Prostate gland (tissue), 2 donors: Measurements from ENCODE around the gene OSBPL1A. TPM values are rescaled to one million over a fixed set of nuclear protein-coding genes. Genes with fewer than 3 reads are reported as not detected.

ENCODE experiments used
- DNase-seq: peaks from one replicate; pipeline ENCODE4 v3.0.0-alpha.2; 2019; ENCODE audit warnings: low spot score
- H3K27ac ChIP-seq, 2 donors: fragments of 200-600 bp; sonication (generic); 2 replicates each; pipeline ENCODE4 v1.5.1; 2017 to 2019
- H3K27me3 ChIP-seq: fragments of 200-600 bp; sonication (generic); replicated peaks from 2 replicates; pipeline ENCODE4 v1.5.1; 2019; ENCODE audit not compliant: insufficient read depth
- H3K36me3 ChIP-seq, 2 donors: fragments of 200-600 bp; sonication (generic); 1 replicate in 1 of 2; 2 replicates in 1 of 2; pipeline versions ENCODE4 v1.5.1 to v1.8.1; 2017 to 2019
- H3K4me1 ChIP-seq: fragments of 200-600 bp; sonication (generic); replicated peaks from 2 replicates; pipeline ENCODE4 v1.5.1; 2019
- H3K4me3 ChIP-seq, 2 donors: fragments of 200-600 bp; sonication (generic); 2 replicates each; pipeline ENCODE4 v1.5.1; 2017 to 2019
- H3K9me3 ChIP-seq: fragments of 200-600 bp; sonication (generic); 2 replicates; pipeline ENCODE4 v1.5.1; 2017
- CTCF ChIP-seq, 4 experiments: fragments of 200-600 bp in 2 of 4; fragments of 450-650 bp in 2 of 4; sonication (generic) in 2 of 4; IDR thresholded peaks; 1 replicate in 3 of 4; 2 replicates in 1 of 4; pipeline ENCODE4 v1.5.1; 2016 to 2019; ENCODE audit warnings: antibody characterized with exemption in 4 of 4, mild to moderate bottlenecking in 2 of 4, moderate library complexity in 2 of 4
- POLR2A ChIP-seq: fragments of 450-650 bp; IDR thresholded peaks from one replicate; pipeline ENCODE4 v1.6.1; 2016; ENCODE audit warnings: antibody characterized with exemption, mild to moderate bottlenecking
- POLR2AphosphoS5 ChIP-seq: sonication (generic); formaldehyde crosslinking; IDR thresholded peaks from one replicate; pipeline ENCODE4 v1.6.1; 2017; ENCODE audit warnings: antibody characterized with exemption
- WGBS: methylation state at CpG from one replicate; pipeline ENCODE4 v1.1.5; 2018; 5-methylcytosine and 5-hydroxymethylcytosine counted together
- intact Hi-C: fragments of 100-400 bp; cut with DNase I; formaldehyde crosslinking; loops from one replicate; pipeline ENCODE4 v1.14.2; 2022
- total RNA-seq, 2 donors: library from RNA; depleted of rRNA; stranded (reverse); fragments of >200 nt; gene quantifications; one replicate each; pipeline ENCODE4 v1.1.0, GENCODE V29; 2016

The OSBPL1A gene
- total RNA-seq, 2 donors from 2014 or later, result 33.7 to 39.1 TPM

- no peak for DNase-seq
- H3K36me3 ChIP-seq, result no peaks in the 10 kb centered on the region
- TF ChIP-seq POLR2AphosphoS5 (no peak), CTCF (IDR thresholded peaks at IDR 0.05) (no peak), POLR2A (no peak)
- 75% methylated on average over 2 of the region's 2 CpGs for WGBS
- H3K27me3 ChIP-seq, result no peaks in the 10 kb centered on the region
- no peak overlapping the region for H3K4me3 ChIP-seq
- H3K4me1 ChIP-seq, result no peaks in the 10 kb centered on the region
- H3K27ac ChIP-seq, result no peak overlapping the region
- intact Hi-C loops, result no loop called here
- no peaks in the 10 kb centered on the region for H3K9me3 ChIP-seq
Observed at GRCh38 chr18:24239341-24239740, 158.3 kb downstream of the OSBPL1A start.

DNA sequence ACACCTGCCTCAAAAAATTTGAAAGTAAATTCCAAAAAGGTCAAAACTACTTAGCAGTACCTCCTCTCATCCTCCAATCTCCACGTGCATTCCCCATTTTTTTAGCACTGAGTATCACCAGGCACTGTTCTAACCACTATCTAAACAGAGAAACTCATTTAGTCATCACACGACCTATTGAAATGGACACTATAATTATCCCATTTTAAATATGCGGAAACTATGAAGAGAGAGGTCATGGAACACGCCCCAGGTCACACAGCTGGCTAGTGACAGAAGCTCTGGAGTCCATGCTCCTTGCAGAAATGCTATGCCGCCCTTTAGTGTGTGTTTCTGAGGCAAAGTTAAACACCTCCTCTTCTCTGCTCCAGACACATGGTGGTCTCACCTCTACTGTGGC is 159.2 kb downstream of the OSBPL1A start:
- intact Hi-C loops, result no loop called here
- WGBS, result 72% methylated on average over 5 of the region's 5 CpGs
- Histone ChIP-seq H3K27me3 (no peaks in the 10 kb centered on the region), H3K9me3 (no peaks in the 10 kb centered on the region), H3K27ac (no peak overlapping the region), H3K4me1 (no peaks in the 10 kb centered on the region), H3K36me3 (no peaks in the 10 kb centered on the region), H3K4me3 (no peak overlapping the region)
- TF ChIP-seq POLR2AphosphoS5, result no peak
- no peak for DNase-seq

- H3K4me3 ChIP-seq, result no peak overlapping the region
- no peak for DNase-seq
- TF ChIP-seq POLR2A (no peak), POLR2AphosphoS5 (no peak), CTCF (IDR thresholded peaks at IDR 0.05) (no peak)
- no peaks in the 10 kb centered on the region for H3K4me1 ChIP-seq
- H3K36me3 ChIP-seq, result no peaks in the 10 kb centered on the region
- H3K27ac ChIP-seq, result no peak overlapping the region
- WGBS, result 92% methylated on average over 7 of the region's 7 CpGs
- H3K9me3 ChIP-seq, result no peaks in the 10 kb centered on the region
- H3K27me3 ChIP-seq, result no peaks in the 10 kb centered on the region
- intact Hi-C loops, result loop anchor here (5.0 kb wide), 1 partner anchor 37 kb away; no protein-coding TSS in a partner anchor
Observed at GRCh38 chr18:24234850-24235418, 162.7 kb downstream of the OSBPL1A start.

- TF ChIP-seq CTCF (IDR thresholded peaks at IDR 0.05) (no peak), POLR2AphosphoS5 (no peak), POLR2A (no peak)
- no peaks in the 10 kb centered on the region for H3K9me3 ChIP-seq
- 86% methylated on average over 5 of the region's 5 CpGs for WGBS
- no peak overlapping the region for H3K4me3 ChIP-seq
- no peak for DNase-seq
- intact Hi-C loops, result loop anchor here (5.0 kb wide), 1 partner anchor 38 kb away; no protein-coding TSS in a partner anchor
- H3K36me3 ChIP-seq, result no peaks in the 10 kb centered on the region
- no peaks in the 10 kb centered on the region for H3K4me1 ChIP-seq
- no peaks in the 10 kb centered on the region for H3K27me3 ChIP-seq
- H3K27ac ChIP-seq, result no peak overlapping the region
Observed at GRCh38 chr18:24234330-24234729, 163.3 kb downstream of the OSBPL1A start.

DNA sequence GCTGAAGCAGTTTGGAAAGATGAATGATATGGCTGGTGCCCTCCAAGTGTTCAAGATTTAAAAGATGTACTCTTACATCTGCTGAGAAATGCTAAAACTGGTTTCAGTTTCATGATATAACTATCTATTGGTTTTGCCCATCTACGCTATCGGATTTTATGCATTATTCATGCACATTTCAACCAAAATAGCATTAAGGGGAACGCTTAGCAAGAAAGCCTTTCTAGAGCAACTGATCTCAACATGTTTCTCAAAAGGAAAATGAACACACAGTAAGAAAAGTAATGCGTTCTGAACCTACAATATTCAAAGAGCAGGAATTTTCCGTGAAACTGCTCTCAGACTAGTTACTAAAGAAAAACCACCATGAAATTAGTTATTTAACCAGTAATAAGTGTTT is 164.8 kb downstream of the OSBPL1A start:
- Histone ChIP-seq H3K27ac (peak overlapping the region in 1 of 2 donors; percentile 12), H3K36me3 (no peaks in the 10 kb centered on the region), H3K4me1 (no peaks in the 10 kb centered on the region), H3K27me3 (no peaks in the 10 kb centered on the region), H3K9me3 (no peaks in the 10 kb centered on the region), H3K4me3 (no peak overlapping the region)
- 96% methylated on average over 5 of the region's 5 CpGs for WGBS
- intact Hi-C loops, result loop anchor here (5.0 kb wide), 1 partner anchor 40 kb away; no protein-coding TSS in a partner anchor
- DNase-seq, result no peak
- TF ChIP-seq POLR2AphosphoS5, result no peak
